Cerebellar cortex (tissue), 1 donor: ENCODE data around the gene E2F8.

Experiments
- DNase-seq: peaks from one replicate; pipeline ENCODE4 v3.0.0-alpha.2; 2015; ENCODE audit warnings: low spot score

The E2F8 gene

DNA sequence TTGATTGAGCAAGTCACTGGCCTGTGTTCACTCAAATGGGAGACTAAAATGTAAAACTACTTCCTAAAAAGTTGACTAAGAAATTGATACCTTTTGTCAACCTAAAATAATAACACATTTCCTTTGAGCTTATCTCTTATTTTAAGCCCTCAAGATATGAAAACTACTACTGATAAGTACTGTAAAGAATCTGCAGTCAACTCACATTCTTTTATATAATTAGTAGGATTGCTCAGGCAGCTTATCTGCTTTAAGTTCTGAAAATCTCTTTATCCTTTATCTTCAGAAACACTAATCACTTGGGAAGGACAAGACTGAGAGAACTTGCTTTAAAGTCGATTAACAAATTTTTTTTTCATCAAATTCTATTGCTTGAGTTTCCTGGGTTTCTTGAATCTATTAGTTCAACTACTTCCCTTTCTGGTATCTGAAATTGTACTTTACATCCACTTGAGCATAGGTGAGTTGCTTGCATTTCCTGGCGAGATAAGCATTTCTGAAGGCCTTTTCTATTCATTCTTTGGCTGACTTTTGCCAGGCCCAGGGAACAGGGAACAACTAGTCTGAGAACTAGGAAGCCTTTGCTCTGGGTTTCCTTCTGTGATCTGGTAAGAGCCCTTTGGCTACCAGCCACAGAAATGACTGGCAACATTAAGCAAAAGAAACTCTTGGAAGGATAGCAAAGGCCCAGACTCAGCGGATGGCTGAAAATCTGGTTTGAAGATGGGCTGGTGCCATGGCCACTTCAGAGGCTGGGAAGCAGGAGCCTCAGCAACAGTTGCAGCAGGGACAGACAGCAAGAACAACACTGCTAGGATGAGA lies 19.6 kb downstream of the E2F8 start:
- peak; percentile 34 for DNase-seq

DNA sequence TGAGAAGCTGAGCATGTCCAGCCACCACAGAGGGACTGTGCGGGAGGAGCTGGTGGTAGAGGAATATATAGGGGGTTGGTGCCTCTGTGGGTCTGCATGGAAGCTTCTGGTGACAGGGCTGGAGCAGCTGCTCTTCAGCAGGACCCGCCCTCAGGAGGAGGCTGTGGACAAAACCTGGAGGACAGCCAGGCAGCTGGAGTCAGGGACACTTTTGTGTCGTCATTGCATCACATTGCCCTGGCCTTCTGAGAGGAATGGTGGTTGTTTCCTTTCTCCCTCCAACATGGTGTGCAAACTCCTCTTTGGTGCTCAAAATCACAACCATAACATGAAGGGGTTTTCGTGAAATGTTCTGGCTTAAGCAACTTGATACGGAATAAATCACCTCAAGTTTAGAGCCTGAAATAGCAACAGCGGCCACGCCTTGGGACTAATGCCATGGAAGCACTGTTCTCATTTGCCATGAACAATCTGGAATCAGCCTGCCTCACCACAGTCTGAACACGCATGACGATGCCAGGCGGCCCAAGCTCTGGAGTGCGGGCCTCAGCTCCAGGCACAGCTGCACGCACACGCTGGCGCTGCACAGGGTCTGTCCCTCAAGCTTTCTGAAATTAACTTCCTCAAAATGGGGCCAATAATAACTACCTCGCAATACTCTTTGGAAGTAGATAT lies 21.8 kb downstream of the E2F8 start:
- DNase-seq, result peak; percentile 7

DNA sequence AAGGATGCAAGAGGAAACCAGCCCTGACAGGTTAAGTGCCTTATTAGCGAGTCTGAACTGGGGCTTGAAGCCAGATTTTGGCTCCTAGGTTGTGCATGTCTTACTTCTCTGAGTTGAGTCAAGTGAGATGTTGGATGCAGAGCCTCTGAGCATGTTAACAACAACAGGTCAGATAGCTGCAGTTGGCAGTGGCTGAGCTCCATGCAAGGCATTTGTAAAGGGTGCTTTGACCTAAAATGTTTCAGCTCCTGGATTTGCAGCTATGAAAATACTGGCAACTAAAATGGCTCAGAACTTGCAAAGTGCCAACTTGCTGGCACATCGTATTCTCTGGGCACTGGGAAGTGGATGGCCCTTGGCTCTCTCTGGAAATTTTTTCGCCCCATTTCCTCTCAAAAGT lies 22.5 kb downstream of the E2F8 start:
- DNase-seq, result peak; percentile 71

DNA sequence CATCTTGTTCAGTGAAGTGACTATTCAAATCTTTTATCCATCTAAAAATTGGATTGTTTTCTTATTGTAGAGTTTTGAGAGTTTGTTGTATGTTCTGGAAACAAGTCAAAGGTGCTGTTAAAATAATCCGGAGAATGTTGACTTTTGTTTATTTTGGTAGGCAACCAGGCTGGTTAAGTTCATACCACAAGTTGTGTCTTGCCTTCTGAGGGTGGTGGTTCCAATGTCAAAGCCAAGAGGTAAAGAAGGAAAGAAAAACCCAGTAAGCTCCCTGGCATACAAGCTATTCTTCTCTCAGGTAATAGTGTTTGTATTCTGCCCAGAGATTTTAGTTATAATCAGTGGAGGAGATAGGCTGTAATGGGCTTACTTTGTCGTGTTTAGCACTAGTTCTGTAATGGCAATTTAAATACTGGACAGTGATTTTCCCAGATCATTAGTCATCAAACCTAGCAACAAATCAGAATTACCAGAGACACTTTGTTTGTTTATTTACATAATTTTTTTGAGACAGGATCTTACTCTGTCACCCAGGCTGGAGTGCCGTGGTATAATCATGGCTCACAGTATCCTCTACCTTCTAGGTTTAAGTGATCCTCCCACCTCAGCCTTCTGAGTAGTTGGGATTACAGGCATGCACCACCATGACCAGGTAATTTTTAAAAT lies 23.9 kb downstream of the E2F8 start:
- no peak for DNase-seq

DNA sequence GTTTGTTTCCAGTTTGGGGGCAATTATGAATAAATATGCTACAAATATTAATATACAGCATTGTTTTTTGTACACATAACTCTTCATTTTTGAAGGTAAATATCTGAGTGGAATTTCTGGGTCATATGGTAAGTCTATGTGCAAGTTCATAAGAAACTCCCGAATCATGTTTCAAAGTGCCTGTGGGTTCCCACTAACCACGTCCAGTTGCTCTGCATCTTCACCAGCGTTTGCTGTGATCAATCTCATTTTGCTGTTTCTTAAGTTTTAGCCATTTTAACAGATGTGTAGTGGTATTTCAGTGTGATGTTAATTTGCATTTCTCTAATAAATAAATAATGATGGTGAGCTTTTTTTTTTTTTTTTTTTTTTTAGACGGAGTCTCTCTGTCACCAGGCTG lies 24.7 kb downstream of the E2F8 start:
- no peak for DNase-seq

DNA sequence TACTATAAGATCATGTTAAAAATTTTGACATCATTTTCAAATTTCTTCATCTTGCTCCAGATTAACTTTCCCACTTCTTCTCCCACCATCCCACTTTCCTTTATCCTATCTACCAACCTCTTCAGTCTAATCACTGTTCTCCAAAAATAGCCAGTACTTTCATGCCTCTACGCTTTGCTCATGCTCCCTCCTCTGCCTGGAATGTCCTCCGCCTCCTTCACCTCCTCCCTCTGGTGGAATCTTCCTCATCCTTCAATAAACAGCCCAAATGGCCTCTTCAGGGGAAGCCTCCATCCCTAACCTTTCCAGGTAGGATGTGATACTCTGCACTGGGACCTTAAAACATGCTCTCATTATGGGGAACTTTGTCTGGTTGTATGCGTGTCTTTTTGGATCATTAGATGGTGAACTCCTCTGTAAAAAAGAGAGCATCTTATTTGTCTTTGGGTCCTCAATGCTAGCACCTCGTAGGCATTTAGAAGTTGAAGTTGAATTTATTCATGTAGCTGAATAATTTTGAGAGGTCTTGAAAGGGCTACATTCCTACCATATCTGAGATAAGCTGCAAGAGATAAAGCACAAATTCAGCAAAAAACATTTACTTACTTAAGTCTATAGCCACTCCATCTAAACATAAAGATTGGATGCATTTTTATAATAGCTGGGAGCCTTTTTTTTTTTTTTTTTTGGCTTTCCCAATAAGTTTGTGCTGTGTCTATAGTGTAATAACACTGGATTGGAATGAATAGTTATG lies 31.0 kb downstream of the E2F8 start:
- no peak for DNase-seq

GRCh38 chr11:19208959-19209546 lies 31.7 kb downstream of the E2F8 start:
- DNase-seq, result no peak

DNA sequence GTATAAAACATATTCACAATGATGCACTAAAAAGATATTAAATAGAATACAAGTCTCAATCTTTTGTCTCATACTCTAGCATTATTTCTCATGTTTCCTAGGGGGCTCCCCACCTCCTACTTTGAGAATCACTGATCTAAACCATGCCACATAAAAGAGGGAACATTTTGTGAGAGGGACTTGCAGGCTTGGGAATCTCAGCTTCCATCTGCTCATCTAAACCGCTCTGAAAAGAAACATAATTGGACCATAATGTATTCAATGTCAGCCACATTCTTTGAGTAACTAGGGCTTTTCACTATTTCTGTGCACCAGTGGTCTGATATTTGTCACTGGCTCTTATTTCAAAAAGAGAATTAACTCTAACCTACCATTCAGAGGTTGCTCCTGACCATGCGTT lies 32.6 kb downstream of the E2F8 start:
- no peak for DNase-seq

DNA sequence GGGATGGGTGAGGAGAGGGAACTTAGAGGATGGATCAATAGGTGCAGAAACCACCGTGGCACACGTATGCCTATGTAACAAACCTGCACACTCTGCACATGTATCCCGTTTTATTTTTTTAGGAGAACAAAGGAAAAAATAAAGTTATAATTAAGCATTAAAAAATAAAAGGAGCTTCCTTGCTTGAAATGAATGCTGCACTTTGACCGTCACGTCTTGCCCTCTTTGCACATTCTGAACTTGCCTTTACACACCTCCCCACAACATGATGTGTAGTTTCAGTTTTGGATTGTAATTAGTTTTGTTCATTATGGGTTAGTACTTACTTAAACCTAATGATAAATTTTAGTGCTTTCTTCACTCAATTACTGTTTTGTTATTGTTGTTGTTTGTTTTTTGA lies 35.9 kb downstream of the E2F8 start:
- no peak for DNase-seq

DNA sequence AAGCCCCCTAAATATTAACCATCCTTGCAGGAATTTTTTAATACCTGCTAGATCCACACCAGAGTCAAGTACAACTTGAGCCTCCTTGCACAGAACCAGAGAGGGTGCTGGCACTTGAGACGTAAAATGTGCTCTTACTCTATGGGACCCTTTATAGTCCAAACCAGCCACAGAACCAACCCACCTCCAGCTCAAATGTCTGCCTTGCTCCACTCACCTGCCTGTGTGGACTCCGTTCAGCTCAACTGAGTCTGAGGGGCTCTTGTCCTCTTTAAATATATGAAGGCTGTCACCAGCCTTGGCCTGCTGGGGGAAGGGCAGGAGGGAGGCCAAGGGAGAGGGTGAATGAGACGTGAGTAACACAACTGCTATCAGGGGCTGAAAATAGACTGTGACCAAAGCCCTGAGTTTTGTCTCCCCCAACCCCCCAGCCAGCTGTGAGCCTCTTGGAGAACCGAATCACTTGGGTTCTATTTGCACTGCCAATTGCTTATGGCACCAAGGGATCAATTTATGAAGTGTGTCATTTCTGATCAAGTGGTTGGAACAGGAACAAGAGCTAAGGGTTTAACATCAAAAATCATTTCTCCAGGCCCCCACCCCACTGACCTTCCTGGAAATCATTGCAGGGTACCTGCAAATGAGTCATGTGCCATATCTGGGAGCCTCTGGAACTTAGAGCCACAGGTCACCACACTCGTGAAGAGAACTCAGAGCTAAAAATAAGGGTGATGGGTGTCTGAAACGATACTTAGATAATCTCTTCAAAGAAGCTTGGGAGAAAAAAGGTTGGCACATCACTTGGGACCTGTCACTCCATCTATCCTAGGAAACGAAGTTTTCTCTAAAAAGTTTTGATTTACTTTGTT lies 38.8 kb downstream of the E2F8 start, which contains the start of gene CSRP3:
Gene CSRP3, minus strand, starts transcription at position 247 of the 869 bp plus-strand sequence. CDS start 9,535 bp downstream, outside the sequence.
- no peak for DNase-seq

DNA sequence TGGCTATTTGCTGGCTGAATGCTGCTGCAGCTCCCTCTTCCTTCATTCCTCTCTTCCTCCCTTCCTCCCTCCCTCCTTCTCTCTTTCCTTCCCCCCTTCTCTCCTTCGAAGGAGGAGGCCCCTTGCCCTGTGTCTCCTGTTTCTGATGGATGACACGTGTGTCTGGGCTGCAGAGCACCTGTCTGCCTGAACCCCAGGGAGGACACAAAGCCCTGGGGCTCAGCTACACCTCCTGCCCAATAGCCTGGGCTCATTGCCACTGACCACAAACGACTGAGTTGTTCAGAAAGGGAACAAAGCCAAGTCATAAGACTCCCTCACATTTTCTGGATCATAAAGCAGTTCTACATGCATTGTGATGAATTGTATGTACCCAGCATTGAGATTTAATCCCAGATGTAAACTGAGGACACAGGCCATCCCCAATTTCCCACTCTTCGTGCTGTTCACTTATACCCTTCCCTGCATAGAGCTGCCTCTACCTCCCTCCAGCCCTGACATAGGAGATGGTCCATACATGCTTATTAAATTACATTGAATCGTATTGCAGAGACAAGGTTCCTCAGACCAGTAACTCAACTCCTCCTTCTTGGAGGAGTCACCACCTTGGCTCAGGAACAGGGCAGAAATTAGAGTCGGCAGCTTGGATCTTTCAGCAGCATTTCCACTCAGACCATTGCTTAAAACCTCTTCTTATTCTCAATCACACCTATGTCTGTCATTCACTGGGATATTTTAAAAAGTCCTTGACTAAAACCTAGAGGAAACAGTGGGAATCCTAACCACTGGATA lies 40.1 kb downstream of the E2F8 start:
- DNase-seq, result no peak

- DNase-seq, result no peak
Measured at GRCh38 chr11:19199771-19200170, 41.0 kb downstream of the E2F8 start.

DNA sequence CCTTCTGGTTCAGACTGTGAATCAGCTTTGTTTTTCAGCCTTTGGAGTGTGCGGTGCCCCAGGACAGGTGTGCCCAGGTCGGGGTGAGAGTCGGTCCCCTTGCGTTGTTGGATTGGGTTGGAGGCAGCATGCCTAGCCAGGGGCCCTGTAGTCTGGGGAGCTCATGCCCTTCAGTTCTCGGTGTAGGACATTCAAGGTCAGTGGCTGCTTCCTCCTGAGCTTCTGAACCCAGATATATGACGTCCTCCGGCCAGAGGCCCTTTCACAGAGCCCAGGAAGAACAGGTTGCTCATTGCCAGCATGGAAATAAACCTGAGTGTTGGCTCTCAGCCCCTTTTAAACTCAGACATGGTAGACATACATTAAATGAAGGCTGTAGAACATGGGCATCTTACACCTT lies 41.7 kb downstream of the E2F8 start:
- DNase-seq, result no peak

GRCh38 chr11:19196432-19196831 lies 44.3 kb downstream of the E2F8 start:
- no peak for DNase-seq

GRCh38 chr11:19194620-19195308 lies 46.0 kb downstream of the E2F8 start:
- DNase-seq, result no peak

- DNase-seq, result no peak
Measured at GRCh38 chr11:19193916-19194315, 46.8 kb downstream of the E2F8 start.

DNA sequence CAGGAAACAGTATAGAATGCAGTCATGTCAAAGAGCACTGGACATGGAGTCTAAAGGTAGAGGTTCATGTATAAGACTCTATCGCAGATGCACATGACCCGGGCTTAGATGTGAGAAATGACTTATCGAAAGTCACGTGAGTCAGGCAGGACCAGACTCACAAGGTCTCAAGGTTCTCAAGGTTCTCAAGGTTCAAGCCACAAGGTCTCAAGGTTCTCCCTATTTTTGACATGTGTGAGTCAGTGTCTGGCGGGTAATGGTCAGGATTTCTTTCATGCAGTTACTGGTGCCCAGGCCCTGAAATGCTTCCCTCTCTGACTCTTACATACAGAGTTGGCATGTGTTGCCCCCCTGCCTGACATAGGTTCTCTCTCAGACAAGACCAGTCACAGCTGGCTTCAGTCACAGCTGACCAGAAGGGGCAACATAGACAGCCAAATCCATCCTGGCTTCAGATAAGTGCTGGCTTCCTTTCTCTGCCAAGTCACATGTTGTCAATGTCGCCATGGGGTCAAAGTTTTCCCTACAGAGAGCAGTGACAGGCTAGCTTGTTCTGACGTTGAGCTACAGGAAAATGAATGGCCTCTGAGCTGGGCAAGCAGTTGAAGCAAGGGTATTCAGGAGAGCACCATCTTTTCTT lies 49.1 kb downstream of the E2F8 start:
- no peak for DNase-seq

DNA sequence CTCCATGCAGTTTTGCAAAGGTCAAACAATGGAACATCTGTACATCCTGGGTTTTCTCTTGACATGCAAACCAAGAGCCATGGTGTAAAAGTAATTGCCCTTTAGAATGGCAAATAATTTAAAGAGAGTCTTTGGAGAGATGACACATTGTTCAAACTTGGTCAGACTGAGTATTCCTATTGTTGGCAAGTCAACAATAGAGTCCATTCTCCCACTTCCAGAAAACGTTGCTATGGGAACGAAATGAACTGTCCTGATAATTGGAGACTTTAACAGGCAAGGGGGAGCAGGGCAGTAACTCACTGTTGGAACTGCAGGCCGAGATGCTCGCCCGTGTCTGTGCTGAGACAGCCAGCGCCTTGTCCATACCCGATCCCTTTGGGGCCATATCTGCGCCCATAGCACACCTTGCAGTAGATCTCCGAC lies 52.9 kb downstream of the E2F8 start:
- no peak for DNase-seq
